Type B pancreatic cell (in vitro differentiated cells): Measurements from ENCODE around the gene GK2. TPM values are rescaled to one million over a fixed set of nuclear protein-coding genes. Genes with fewer than 3 reads are reported as not detected.

Experiments
- DNase-seq: peaks from one replicate; pipeline ENCODE4 v3.0.0; 2021; ENCODE audit warnings: mixed read lengths; ENCODE audit not compliant: unreplicated experiment; ENCODE audit errors: extremely low spot score
- H3K27ac Mint-ChIP-seq: 2 replicates; pipeline ENCODE4 v1.8.0; 2021; ENCODE audit warnings: mild to moderate bottlenecking, mixed read lengths
- H3K27me3 Mint-ChIP-seq: 2 replicates; pipeline ENCODE4 v1.8.0; 2021; ENCODE audit warnings: mixed read lengths
- H3K36me3 Mint-ChIP-seq: 2 replicates; pipeline ENCODE4 v1.8.0; 2021; ENCODE audit warnings: mixed read lengths
- H3K4me1 Mint-ChIP-seq: one replicate; pipeline ENCODE4 v1.8.0; 2021; ENCODE audit warnings: mixed read lengths; ENCODE audit not compliant: unreplicated experiment
- H3K4me3 Mint-ChIP-seq: 2 replicates; pipeline ENCODE4 v1.8.0; 2021; ENCODE audit warnings: mild to moderate bottlenecking, mixed read lengths
- H3K9me3 Mint-ChIP-seq: 2 replicates; pipeline ENCODE4 v1.8.0; 2021; ENCODE audit warnings: mixed read lengths
- CTCF ChIP-seq: fragments of 200-600 bp; sonication (generic); conservative IDR thresholded peaks from 2 replicates; pipeline ENCODE4 v1.5.0; 2021; ENCODE audit warnings: antibody characterized with exemption, mild to moderate bottlenecking
- total RNA-seq: library from RNA; stranded (reverse); gene quantifications from 2 replicates; pipeline ENCODE4 v1.2.1, GENCODE V29; 2021; ENCODE audit warnings: low replicate concordance

Gene GK2
- total RNA-seq, 1 donor from 2014 or later: not detected

DNA sequence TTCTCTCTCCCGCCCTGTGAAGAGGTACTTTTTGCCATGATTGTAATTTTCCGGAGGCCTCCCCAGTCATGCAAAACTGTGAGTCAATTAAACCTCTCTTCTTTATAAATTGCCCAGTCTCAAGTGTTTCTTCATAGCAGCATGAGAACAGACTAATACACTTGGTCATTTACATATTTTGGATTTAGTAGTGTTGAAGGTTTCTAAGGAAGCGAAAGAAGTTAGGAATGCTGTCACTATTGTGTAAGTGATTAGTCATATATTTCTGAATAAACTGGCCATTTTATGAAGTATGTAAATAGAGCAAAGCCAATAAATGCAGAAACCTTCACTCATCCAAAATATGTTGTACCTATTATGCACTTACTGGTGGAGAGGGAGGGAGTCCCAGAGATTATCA is 34.4 kb upstream of the GK2 start:
- no peak for TF ChIP-seq CTCF
- no peaks in the 10 kb centered on the region for H3K36me3 Mint-ChIP-seq
- no peaks in the 10 kb centered on the region for H3K27me3 Mint-ChIP-seq
- H3K4me1 Mint-ChIP-seq: peaks cover 10% of the 10 kb centered on the region
- no peak overlapping the region for H3K4me3 Mint-ChIP-seq
- no peak overlapping the region for H3K27ac Mint-ChIP-seq
- no peak for DNase-seq
- H3K9me3 Mint-ChIP-seq: peaks cover 6% of the 10 kb centered on the region

DNA sequence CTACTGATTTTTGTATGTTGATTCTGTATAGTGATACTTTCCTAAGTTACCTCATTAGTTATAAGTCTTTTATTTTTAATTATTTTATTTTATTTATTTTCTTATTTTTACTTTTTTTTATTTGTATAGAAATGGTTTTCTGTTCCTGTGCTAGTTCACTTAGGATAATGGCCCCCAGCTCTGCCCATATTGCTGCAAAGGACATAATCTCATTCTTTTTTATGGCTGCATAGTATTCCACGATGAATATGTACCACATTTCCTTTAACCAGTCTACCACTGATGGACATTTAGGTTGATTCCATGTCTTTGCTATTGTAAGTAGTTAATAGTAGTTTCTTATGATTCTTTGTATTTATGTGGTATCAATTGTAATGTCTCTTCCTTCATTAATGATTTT is 31.5 kb upstream of the GK2 start:
- Mint-ChIP-seq H3K36me3 (no peaks in the 10 kb centered on the region), H3K4me3 (no peak overlapping the region), H3K27me3 (no peaks in the 10 kb centered on the region), H3K4me1 (no peaks in the 10 kb centered on the region), H3K27ac (no peak overlapping the region), H3K9me3 (peaks cover 6% of the 10 kb centered on the region)
- no peak for TF ChIP-seq CTCF
- DNase-seq: no peak

GRCh38 chr4:79431839-79432238 is 23.8 kb upstream of the GK2 start:
- no peak for TF ChIP-seq CTCF
- Mint-ChIP-seq H3K36me3 (no peaks in the 10 kb centered on the region), H3K27me3 (no peaks in the 10 kb centered on the region), H3K27ac (no peak overlapping the region), H3K4me1 (no peaks in the 10 kb centered on the region), H3K9me3 (no peaks in the 10 kb centered on the region), H3K4me3 (no peak overlapping the region)
- no peak for DNase-seq

GRCh38 chr4:79429113-79429903 is 21.3 kb upstream of the GK2 start:
- DNase-seq: no peak
- TF ChIP-seq CTCF: no peak
- H3K27ac Mint-ChIP-seq: no peak overlapping the region
- H3K9me3 Mint-ChIP-seq: no peaks in the 10 kb centered on the region
- no peaks in the 10 kb centered on the region for H3K36me3 Mint-ChIP-seq
- no peak overlapping the region for H3K4me3 Mint-ChIP-seq
- no peaks in the 10 kb centered on the region for H3K4me1 Mint-ChIP-seq
- no peaks in the 10 kb centered on the region for H3K27me3 Mint-ChIP-seq

DNA sequence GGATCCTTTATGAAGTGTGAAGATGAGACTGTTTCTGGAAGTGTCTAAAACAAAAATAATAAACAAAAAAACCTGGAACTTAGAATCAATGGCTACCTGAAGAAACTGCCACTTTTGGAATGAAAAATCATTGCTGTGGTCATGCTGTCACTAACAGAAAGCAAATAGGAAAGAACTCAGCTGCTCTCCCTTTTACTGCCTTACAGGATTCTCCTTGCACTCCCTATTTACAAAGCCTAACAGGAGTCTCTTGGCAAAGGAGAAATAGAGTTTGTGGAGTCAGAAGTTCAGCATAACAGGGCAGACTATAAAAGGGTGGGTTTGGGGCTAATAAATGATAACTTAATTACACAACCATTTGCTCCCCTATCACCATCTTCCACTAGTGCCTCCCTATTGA is 19.0 kb upstream of the GK2 start:
- H3K4me3 Mint-ChIP-seq: no peak overlapping the region
- H3K36me3 Mint-ChIP-seq: no peaks in the 10 kb centered on the region
- H3K27me3 Mint-ChIP-seq: no peaks in the 10 kb centered on the region
- H3K9me3 Mint-ChIP-seq: no peaks in the 10 kb centered on the region
- H3K27ac Mint-ChIP-seq: no peak overlapping the region
- no peaks in the 10 kb centered on the region for H3K4me1 Mint-ChIP-seq
- no peak for DNase-seq
- TF ChIP-seq CTCF: no peak

GRCh38 chr4:79425586-79425985 is 17.6 kb upstream of the GK2 start:
- no peak for DNase-seq
- Mint-ChIP-seq H3K4me3 (no peak overlapping the region), H3K36me3 (no peaks in the 10 kb centered on the region), H3K4me1 (no peaks in the 10 kb centered on the region), H3K27me3 (no peaks in the 10 kb centered on the region), H3K27ac (no peak overlapping the region), H3K9me3 (no peaks in the 10 kb centered on the region)
- no peak for TF ChIP-seq CTCF
